Left cardiac atrium (tissue), 4 donors: ENCODE data around the gene BRPF1. TPM values are rescaled to one million over a fixed set of nuclear protein-coding genes. Genes with fewer than 3 reads are reported as not detected.
"Not testable (repeated sequence)": the region's sequence is repeated elsewhere in the genome, so short reads cannot be mapped to it uniquely, and the experiment has no call there.

Experiments used
- ATAC-seq, 2 donors: fragments of 200-7000 bp; cut with Tn5 transposase; one replicate each; pipeline ENCODE4 v1.9.1; 2020; ENCODE audit warnings: mild to moderate bottlenecking in 2 of 2, moderate library complexity in 2 of 2
- DNase-seq: peaks from one replicate; pipeline ENCODE4 v3.0.0-alpha.2; 2020
- intact Hi-C, 2 donors: fragments of 100-400 bp; cut with DNase I; formaldehyde crosslinking; loops; one replicate each; pipeline versions ENCODE4 v1.14.1 to v1.15.1; 2022 to 2023
- total RNA-seq, 2 donors: library from RNA; stranded (reverse); fragmentation: NEBNext Ultra II Directional; extraction: Animal tissue kit (Norgen Biotek cat#: 25700); gene quantifications; one replicate each; pipeline ENCODE4 v1.2.1, GENCODE V29; 2021
- donor health status: DM: no; HTN: yes; CAD: no.
- donor health status: DM: no; HTN: yes; CAD: no; lungs with severe emphysema.
- donor health status: DM: yes; HTN: yes; CAD: no.
- donor health status: Dilated cardiomyopathy.

Gene BRPF1
- total RNA-seq, 2 donors from 2014 or later: 10.2 to 14.6 TPM

DNA sequence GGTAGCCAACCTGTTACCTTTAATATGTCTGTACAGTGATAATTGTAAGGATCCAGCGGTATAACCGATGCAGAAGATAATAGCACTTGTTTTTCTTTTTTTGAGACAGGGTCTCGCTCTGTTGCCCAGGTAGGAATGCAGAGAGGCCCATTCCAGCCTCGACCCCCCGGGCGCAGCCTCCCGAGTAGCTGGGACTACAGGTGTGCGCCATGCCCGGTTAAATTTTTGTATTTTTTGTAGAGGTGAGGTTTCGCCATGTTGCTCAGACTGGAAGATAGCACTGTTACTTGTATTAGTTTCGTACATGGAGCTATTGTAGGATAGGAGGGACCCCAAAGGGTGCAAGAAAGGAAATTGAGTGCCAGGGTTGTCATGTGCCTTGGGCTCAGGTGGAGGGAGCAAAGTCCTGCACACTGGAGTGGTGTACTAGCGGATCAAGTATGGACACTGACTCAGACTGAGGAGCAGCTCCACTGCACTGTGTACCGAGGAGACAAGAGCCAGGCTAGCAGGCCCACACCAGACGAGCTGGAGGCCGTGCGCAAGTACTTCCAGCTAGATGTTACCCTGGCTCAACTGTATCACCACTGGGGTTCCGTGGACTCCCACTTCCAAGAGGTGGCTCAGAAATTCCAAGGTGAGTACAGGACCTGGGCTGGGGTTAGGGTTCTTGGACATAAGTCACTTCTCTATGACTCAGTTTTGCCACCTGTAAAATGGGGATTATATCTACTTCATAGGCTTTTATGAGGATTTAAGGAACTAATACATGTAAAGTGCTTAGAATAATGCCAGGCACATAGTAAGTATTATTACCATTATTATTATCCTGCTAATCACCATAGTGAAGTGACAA lies 19.2 kb downstream of the BRPF1 start:
- intact Hi-C loops: no loop called here
- no peak for ATAC-seq
- no peak for DNase-seq

DNA sequence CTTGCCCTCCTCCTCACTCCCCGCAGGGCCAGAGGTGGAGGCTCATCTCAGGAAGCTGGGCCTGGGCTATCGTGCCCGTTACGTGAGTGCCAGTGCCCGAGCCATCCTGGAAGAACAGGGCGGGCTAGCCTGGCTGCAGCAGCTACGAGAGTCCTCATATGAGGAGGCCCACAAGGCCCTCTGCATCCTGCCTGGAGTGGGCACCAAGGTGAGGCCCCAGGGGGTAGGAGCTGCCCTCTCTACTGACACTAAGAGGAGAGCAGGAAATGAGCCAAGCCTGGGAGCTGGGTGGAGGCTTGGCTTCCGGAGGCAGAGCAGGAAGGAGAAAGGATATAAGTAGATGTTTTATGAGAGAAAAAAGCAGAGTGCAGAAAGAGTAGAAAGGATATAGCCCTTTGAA lies 23.1 kb downstream of the BRPF1 start:
- ATAC-seq: no peak

DNA sequence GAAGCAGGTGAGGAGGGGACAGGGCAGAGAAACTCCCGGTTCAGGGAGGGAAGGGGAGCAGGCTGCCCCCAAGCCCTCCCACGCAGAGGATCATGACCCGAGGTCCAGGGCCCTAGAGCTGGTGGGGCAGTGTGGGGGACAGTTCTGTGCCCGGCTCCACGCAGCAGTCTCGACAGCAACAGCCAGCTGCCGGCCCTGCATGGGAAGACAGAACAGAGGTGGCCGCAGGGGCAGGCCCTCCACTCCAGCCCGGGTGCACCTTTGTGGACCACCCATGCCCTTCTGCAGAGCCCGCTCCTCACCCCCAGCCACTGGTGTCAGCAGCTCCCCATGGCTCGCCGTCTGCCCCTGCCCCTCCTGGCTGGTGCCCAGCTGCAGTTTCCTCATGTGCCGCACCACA lies 25.9 kb downstream of the BRPF1 start:
- ATAC-seq: no peak
- intact Hi-C loops: no loop called here
- DNase-seq: no peak

More for the DNA sequence above, 23.1 kb downstream of the BRPF1 start:
- no peak for DNase-seq
- intact Hi-C loops: no loop called here

DNA sequence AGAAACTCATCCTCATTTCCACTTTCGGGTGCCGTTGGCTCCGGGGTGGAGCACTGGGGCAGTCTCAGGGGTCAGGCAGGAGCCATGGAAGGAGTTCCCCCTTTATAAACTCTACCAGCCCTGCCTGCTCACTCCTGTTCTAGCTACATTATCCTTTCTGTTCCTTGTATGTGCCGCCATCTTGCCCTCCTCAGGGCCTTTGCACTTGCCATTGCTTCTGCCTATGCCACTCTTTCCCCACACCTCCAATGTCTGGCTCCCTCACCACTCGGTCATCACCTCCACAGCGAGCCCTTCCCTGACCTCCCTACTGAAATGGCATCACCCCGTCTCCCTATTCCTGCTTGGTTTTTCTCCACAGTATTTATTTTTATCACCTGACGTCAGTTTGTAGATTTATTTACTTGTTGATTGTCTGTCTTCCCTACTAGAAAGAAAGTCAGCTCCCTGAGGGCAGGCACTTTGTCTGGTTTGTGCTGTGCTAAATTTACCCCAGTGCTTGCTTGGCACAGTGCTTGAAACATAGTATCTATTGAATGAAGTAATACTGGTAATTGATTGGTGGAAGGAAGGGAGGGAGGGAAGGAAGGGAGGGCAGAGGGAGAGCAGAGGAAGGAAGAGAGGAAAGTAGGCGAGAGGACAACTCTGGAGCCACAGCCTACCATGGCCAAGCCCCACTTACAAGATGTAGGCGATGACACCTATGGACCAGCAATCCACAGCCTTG lies 29.4 kb downstream of the BRPF1 start:
- DNase-seq (no peak), ATAC-seq (no peak)
- intact Hi-C loops: no loop called here

DNA sequence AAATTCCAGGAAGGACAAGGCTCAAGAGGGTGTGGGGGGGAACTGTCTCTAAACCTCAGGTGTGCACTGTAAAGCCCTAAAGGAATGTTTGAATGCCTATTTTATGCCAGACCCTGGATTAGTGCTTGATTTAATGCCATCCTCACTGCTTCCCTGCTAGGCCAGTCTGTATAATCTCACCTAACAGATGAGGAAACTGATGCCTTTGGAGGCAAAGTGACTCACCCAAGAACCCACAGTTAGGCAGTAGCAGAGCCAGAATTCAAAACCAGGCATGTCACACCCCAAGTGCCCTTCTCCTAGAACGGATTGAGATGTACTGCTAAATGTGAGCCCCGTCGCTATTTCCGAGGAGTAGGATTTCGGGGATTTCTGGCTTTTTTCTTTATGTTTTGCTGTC lies 30.4 kb downstream of the BRPF1 start:
- DNase-seq (no peak), ATAC-seq (no peak)
- intact Hi-C loops: no loop called here

DNA sequence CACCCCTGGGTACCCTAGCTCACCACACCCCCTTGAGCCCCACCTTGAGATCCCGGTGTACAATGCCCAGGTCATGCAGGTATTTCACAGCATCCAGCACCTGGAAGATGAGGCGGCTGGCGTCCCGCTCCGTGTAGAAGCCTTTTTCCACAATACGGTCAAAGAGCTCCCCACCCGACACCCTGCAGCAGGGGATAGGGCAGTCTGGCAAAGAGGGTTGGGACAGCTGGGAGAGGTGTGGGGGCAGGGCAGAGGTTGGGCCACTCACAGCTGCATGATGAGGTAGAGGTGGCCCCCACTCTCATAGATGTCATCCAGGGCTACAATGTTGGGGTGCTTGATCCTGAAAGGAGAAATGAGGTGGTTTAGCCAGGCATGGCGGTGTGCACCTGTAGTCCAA lies 31.3 kb downstream of the BRPF1 start:
- no peak for DNase-seq
- ATAC-seq: no peak
- intact Hi-C loops: no loop called here

DNA sequence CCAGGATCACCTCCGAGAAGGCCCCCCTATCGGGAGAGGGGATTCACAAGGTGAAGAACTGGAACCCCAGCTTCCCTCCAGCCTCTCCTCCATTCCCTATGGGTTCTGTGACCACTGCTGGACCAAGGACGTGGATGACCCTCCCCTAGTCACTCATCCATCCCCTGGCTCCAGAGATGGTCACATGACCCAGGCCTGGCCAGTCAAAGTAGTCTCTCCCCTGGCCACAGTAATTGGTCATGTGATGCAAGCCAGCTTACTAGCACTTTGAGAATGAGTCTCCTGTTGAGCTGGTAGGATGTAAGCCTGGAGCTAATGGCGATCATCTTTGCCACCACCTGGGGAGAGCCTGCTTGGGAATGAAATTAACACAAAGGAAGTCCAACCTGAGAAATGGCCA lies 34.3 kb downstream of the BRPF1 start:
- ATAC-seq (no peak), DNase-seq (no peak)
- intact Hi-C loops: no loop called here

DNA sequence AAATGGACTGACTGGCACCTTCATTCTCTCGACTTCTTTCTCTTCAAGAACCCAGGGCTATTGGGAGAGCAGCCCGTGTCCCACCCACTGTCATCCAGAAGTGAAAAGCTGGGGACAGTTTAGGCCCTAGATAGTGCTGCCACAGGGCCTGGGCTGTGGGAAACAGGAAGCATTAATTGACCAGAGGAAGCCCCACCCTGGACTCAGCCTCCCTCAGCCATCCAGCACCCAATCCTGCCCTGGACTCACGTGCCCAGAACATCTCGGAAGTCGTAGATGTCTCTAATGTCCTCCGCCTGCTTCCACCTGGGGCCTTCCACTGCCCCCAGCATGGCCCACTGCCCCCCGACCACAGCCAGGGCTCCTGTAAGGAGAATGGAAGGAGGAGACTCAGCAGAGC lies 35.9 kb downstream of the BRPF1 start:
- intact Hi-C loops: no loop called here
- ATAC-seq (peak in 1 of 2 donors; percentile 25), DNase-seq (peak; percentile 44)

DNA sequence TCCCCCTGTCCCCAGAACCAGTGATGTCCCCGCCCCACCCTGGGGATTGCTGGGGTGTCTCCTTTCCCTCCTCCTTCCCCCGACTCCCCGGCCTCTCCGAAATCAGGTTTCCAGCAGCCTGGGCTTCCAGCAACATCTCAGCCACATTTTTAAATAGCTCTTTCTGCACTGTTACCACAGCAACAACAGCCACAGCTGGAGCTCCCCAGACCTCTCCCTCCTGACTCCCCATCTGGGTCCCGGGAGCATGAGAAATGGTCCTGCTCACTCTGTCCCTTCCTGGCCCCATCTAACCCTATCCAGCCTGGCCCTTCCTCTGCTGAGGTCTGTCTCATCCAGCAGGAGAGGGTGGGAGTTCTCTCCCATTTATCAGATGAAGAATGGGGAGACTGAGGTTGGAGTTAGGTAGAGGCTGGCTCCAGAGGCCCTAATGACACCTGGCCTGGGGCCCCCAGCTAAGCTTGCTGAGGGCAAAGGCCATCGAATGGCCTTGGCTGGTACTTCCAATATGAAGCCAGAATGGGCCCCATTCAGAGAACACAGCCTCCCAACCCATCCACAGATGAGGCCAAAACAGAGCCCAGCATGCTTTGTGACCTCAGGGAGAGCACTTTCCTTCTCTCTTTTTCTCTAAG lies 36.7 kb downstream of the BRPF1 start:
- DNase-seq: no peak
- intact Hi-C loops: no loop called here
- no peak for ATAC-seq

DNA sequence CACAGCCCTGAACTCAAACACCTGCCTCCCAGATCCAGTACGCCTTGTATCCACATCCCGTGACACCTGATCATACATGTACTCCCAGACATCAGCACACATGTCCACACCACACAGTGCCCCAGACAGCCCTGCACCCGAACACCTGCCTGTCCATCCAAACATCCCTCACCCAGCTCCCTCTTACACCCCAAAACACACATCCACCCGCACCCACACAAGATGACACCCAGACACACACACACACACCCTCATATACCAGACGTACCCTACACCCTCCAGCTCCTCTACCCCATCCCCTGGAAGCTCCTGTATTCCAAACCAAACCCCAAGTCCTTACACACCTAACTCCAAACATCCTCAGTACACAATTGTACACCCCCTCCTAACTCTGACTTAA lies 37.5 kb downstream of the BRPF1 start:
- no peak for ATAC-seq
- intact Hi-C loops: no loop called here
- no peak for DNase-seq

DNA sequence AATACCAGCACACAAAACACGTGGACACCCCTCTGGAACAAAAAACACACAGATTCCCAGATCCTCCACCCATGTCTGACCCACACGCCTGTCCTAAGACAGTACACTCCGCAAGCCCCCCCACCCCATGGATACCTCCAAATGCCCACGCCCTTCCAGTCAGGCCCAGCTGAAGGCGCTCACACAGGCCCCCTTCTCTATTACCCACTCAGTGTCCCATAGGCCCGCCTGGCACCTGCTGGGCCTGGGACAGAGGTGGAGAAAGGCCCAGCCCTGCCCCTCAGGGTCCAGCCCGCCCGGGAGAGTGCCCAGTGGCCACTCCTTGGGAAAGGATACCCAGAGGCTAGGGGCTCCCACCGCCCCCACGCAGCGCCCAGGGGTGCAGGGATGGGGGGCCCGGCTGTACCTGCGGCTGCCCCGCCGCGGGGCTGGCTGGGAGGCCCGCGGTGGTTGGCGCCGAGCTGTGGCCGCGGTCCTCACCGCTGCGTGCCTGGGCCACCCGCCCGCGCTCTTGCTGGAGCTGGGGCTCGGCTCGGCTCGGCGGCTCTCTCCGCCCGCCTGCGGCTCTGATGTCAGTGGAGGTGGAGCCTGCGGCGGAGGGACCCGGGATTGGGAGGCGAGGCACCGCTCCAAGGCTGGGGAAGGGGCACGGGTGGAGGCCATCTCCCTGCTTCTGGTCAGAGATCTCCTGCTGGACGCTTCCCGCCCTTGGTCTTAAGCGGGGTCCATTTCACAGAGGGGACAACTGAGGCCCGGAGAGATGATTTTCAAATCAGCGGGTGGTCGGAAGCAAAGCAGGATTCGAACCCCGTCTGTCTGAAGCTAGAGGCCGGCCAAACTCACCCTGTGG lies 38.1 kb downstream of the BRPF1 start, which contains the start of gene CAMK1:
Gene CAMK1, minus strand, starts transcription at position 522 of the 850 bp plus-strand sequence. CDS start 2,198 bp downstream, outside the sequence.
- DNase-seq (peak; percentile 88), ATAC-seq (peak; percentile 95)
- intact Hi-C loops: no loop called here

DNA sequence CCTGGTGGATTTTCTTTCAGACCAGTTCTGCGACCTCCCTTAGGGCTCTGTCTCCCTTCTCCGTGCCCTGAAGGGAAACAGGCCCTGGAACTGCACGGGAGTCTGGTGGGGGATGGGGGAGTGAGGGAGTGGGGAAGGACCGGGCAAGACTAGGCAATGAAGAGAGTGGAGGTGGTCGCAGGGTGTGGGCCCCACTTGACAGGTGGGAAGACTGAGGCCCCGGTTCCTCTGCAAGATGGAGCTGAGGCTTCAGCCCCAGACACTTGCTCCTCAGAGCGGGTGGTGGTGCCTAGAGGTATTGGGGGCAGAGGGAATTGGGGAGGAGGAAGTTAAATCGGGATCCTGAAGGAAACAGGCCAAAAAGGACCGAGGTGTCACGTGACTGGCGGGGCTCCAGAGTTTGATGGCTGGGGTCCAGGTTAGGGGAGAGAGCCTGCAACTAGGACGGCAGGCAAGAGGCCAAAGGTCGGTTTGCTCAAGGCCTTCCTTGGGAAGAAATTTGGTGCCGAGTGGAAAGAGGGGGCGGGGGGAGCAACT lies 38.8 kb downstream of the BRPF1 start:
- DNase-seq (peak; percentile 91), ATAC-seq (peak; percentile 34 to 75)
- intact Hi-C loops: no loop called here

DNA sequence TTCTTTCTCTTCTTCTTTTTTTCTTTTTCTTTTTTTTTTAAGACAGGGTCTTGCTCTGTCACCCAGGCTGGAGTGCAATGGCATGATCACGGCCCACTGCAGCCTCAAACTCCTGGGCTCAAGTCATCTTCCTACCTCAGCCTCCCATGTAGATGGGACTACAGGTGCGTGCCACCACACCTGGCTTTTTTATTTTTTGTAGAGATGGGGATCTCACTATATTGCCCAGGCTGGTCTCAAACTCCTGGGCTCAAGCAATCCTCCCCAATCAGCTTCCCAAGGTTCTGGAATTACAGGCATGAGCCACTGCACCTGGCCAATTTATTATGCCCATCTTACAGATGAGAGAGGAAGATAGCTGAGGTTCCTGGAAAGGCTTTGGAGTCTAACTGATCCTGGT lies 39.5 kb downstream of the BRPF1 start:
- intact Hi-C loops, ATAC-seq, DNase-seq: not testable (repeated sequence)

DNA sequence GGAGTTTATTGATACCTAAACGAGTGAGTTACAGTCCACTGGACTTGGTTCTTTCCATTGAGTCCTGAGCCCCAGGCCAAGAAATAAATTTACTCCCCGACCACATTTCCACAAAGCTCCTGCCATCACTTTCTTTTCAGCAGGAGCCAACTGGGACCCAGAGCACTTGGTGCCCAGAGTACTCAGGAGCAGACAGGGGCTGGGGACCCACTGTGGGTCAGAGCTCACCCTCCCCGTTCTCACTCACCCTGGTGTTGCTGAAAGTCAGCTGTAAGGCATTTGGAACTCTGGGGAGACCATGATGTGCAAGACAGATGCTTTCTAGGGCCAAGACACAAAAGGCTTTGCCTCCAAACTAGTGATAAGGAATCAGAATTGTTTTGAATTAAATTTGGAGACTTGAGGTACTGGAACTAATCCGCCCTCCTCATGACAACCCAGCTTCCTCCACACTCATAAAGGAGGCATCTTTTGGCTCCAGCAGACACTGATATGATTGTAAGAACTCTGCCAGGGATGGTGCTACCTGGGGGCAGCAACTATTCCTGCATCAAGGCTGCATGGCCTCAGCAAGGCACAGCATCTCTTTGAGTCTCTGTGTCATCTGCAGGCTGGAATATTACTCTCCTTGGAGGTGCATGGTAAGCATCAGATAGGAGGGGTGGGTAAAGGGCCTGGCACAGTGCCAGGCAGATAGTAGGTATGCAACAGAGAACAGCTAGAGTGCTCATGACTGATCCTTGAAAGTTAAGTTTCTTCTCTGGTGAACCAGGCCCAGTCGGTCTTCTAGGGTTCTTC lies 45.6 kb downstream of the BRPF1 start:
- ATAC-seq (no peak), DNase-seq (no peak)
- intact Hi-C loops: no loop called here

DNA sequence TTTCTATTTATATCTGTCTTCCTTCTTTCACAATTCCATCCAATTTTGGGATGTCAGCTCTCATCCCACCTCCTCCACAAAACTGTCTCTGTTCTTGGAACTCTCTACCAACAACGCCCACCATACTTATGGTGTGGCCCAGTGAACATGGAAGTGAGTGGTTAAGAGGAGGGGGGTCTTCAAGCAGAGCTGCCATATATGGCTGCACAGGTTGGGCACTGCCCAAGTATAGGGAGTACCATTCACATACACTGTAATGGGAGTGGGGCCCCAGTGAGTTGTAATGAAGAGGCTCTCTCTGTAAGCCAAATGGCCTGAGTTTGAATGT lies 46.1 kb downstream of the BRPF1 start:
- ATAC-seq (no peak), DNase-seq (no peak)
- intact Hi-C loops: no loop called here

DNA sequence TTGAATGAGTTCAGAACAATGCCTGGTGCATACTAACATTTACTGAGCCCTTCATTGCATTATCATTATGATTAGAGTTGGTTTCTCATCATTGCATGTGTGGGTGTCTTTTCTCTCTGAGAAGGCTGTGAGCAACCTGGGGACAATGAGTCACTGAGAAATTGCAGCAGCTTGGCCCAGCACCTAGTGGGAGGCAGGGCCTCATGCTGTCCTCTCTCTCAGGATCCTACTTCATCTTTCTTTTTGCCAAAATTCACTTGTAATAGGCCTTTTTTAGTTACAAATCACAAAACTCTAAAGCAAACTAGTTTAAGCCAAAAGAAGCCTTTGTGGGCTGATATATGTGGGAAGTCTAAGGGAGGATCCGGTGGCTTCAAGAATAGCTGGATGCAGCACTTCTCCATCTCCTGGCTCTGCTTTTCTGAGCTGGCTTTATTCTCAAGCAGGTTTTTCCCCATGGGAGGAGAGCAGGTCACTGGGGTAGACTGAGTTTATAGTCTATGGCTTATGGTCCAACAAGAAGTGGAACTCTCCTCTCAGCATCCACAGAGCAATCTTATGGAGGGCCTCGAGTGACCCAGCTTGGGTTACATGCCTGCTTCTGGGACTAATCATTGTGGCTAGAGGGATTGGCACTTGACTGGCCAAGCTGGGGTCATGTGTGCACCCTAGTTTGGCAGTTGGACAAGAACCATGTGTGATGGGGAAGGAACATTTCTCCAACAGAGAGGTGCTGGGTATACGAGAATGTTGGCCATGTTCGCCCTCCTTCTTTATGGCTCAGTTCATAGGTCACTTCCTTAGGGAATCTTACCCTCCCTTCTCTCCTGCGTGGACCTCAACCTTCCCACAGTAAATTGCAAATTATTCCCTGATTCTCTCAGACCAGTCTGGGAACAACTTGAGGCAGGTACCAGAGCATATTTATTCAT lies 46.9 kb downstream of the BRPF1 start:
- intact Hi-C loops: no loop called here
- ATAC-seq (peak in 1 of 2 donors; percentile 52), DNase-seq (no peak)

DNA sequence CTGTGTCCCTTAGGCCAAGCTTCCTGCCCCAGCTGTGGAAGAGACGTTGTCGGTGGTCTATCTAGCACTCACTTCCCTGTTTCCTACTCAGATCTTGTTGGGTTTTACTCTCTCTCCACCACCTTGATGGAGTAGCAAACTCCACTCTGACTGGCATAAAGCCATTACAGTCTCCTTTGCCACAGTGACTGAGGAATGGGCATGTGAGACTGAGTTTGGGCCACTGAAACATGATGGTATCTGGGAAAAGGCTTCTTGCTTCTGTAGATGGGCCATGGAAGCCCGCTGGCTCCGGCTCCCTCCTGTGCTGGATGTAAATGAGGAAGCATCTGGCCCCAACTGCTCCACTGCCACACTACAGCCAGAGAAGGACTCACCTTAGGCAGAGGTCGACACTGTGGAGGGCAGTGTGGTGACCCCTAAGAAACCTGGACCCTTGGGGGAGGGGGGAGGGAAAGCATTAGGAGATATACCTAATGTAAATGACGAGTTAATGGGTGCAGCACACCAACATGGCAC lies 47.6 kb downstream of the BRPF1 start:
- intact Hi-C loops: no loop called here
- ATAC-seq (peak in 1 of 2 donors; percentile 12), DNase-seq (peak; percentile 3)
